ENCODE measurements around the gene FHOD1. TPM values are rescaled to one million over a fixed set of nuclear protein-coding genes. Genes with fewer than 3 reads are reported as not detected.

The FHOD1 gene
- total and polyA plus RNA-seq, 9 of the 15 experiments (the other 6 are each of a cell fraction or from before 2014, with no cell fraction given): 18.7 to 126 (median 32.3) TPM

- TF ChIP-seq GMEB1 (CRISPR knock-in tag; IDR thresholded peaks at IDR 0.05) (peak; percentile 78), ZNF41 (CRISPR knock-in tag; conservative IDR thresholded peaks at IDR 0.05) (peak; percentile 55; the same call in 1 of the 2 replicates), ZC3H11A (IDR thresholded peaks at IDR 0.05; ENCODE audit: low read depth, low read length) (peak; percentile 18; the same call in 1 of the 2 replicates), ZNF311 (CRISPR knock-in tag; IDR thresholded peaks at IDR 0.05) (0 out of 2 replicates have a peak, but pooled peaks have one; percentile 41), ZFX (CRISPR knock-in tag; IDR thresholded peaks at IDR 0.05) (peak; percentile 92), TAF9B (IDR thresholded peaks at IDR 0.05; ENCODE audit: partially characterized antibody) (no peak), POLR2H (tag; IDR thresholded peaks at IDR 0.05; ENCODE audit: low read depth) (no peak), PCBP2 (IDR thresholded peaks at IDR 0.05; ENCODE audit: low read depth, low read length, poor library complexity, severe bottlenecking) (peak; percentile 67), FOXJ2 (tag; IDR thresholded peaks at IDR 0.05) (no peak), ARID1B (IDR thresholded peaks at IDR 0.05) (no peak), SREBF1 (IDR thresholded peaks at IDR 0.05; ENCODE audit: borderline replicate concordance, low read depth, low read length) (no peak), ZBTB17 (CRISPR knock-in tag; IDR thresholded peaks at IDR 0.05) (peak; percentile 48; the same call in 1 of the 2 replicates)
- TF ChIP-seq, protein P1, sequence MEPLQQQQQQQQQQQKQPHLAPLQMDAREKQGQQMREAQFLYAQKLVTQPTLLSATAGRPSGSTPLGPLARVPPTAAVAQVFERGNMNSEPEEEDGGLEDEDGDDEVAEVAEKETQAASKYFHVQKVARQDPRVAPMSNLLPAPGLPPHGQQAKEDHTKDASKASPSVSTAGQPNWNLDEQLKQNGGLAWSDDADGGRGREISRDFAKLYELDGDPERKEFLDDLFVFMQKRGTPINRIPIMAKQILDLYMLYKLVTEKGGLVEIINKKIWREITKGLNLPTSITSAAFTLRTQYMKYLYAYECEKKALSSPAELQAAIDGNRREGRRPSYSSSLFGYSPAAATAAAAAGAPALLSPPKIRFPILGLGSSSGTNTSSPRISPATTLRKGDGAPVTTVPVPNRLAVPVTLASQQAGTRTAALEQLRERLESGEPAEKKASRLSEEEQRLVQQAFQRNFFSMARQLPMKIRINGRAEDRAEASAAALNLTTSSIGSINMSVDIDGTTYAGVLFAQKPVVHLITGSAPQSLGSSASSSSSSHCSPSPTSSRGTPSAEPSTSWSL (CRISPR knock-in tag; IDR thresholded peaks at IDR 0.05; ENCODE audit: borderline replicate concordance): no peak
- TF ChIP-seq, protein P2, sequence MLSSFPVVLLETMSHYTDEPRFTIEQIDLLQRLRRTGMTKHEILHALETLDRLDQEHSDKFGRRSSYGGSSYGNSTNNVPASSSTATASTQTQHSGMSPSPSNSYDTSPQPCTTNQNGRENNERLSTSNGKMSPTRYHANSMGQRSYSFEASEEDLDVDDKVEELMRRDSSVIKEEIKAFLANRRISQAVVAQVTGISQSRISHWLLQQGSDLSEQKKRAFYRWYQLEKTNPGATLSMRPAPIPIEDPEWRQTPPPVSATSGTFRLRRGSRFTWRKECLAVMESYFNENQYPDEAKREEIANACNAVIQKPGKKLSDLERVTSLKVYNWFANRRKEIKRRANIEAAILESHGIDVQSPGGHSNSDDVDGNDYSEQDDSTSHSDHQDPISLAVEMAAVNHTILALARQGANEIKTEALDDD (IDR thresholded peaks at IDR 0.05): no peak
- TF ChIP-seq, protein P3, sequence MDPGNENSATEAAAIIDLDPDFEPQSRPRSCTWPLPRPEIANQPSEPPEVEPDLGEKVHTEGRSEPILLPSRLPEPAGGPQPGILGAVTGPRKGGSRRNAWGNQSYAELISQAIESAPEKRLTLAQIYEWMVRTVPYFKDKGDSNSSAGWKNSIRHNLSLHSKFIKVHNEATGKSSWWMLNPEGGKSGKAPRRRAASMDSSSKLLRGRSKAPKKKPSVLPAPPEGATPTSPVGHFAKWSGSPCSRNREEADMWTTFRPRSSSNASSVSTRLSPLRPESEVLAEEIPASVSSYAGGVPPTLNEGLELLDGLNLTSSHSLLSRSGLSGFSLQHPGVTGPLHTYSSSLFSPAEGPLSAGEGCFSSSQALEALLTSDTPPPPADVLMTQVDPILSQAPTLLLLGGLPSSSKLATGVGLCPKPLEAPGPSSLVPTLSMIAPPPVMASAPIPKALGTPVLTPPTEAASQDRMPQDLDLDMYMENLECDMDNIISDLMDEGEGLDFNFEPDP (CRISPR knock-in tag; IDR thresholded peaks at IDR 0.05): 0 out of 2 replicates have a peak, but pooled peaks have one; percentile 6
- TF ChIP-seq, protein P4, sequence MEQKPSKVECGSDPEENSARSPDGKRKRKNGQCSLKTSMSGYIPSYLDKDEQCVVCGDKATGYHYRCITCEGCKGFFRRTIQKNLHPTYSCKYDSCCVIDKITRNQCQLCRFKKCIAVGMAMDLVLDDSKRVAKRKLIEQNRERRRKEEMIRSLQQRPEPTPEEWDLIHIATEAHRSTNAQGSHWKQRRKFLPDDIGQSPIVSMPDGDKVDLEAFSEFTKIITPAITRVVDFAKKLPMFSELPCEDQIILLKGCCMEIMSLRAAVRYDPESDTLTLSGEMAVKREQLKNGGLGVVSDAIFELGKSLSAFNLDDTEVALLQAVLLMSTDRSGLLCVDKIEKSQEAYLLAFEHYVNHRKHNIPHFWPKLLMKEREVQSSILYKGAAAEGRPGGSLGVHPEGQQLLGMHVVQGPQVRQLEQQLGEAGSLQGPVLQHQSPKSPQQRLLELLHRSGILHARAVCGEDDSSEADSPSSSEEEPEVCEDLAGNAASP (IDR thresholded peaks at IDR 0.05): no peak
- TF ChIP-seq, protein P5, sequence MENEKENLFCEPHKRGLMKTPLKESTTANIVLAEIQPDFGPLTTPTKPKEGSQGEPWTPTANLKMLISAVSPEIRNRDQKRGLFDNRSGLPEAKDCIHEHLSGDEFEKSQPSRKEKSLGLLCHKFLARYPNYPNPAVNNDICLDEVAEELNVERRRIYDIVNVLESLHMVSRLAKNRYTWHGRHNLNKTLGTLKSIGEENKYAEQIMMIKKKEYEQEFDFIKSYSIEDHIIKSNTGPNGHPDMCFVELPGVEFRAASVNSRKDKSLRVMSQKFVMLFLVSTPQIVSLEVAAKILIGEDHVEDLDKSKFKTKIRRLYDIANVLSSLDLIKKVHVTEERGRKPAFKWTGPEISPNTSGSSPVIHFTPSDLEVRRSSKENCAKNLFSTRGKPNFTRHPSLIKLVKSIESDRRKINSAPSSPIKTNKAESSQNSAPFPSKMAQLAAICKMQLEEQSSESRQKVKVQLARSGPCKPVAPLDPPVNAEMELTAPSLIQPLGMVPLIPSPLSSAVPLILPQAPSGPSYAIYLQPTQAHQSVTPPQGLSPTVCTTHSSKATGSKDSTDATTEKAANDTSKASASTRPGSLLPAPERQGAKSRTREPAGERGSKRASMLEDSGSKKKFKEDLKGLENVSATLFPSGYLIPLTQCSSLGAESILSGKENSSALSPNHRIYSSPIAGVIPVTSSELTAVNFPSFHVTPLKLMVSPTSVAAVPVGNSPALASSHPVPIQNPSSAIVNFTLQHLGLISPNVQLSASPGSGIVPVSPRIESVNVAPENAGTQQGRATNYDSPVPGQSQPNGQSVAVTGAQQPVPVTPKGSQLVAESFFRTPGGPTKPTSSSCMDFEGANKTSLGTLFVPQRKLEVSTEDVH (IDR thresholded peaks at IDR 0.05; ENCODE audit: low read depth, partially characterized antibody): no peak
These were observed 32.2 kb upstream of the FHOD1 start, which contains the start of gene PLEKHG4 (continued) for GRCh38 chr16:67279296-67280089.

Data from K562 (cell line).